DND-41 (cell line): ENCODE measurements around the gene SYNM.

ENCODE experiments used
- ATAC-seq: fragments of 200-7000 bp; cut with Tn5 transposase; 3 replicates; pipeline ENCODE4 v1.9.1; 2021; ENCODE audit warnings: low read depth; ENCODE audit not compliant: insufficient read depth
- DNase-seq: peaks from one replicate; pipeline ENCODE4 v3.0.0-alpha.2; 2020
- H2AFZ ChIP-seq: 2 replicates; pipeline ENCODE4 v1.6.0; 2012; ENCODE audit warnings: low read depth, low read length
- H3K27ac ChIP-seq: 2 replicates; pipeline ENCODE4 v1.5.1; 2012; ENCODE audit warnings: low read length, inconsistent platforms
- H3K27me3 ChIP-seq: fragments of 200-600 bp; sonication (generic); 2 replicates; pipeline ENCODE4 v1.6.0; 2012; ENCODE audit warnings: low read length, mild to moderate bottlenecking, inconsistent platforms; ENCODE audit not compliant: insufficient read depth, poor library complexity
- H3K36me3 ChIP-seq: 2 replicates; pipeline ENCODE4 v1.5.1; 2012; ENCODE audit warnings: low read length, inconsistent platforms; ENCODE audit not compliant: insufficient read depth
- H3K4me1 ChIP-seq: 2 replicates; pipeline ENCODE4 v1.5.1; 2012; ENCODE audit warnings: mild to moderate bottlenecking, low read length; ENCODE audit not compliant: insufficient read depth
- H3K4me2 ChIP-seq: 2 replicates; pipeline ENCODE4 v1.6.0; 2012; ENCODE audit warnings: mild to moderate bottlenecking, moderate library complexity, low read length, inconsistent platforms; ENCODE audit not compliant: insufficient read depth
- H3K4me3 ChIP-seq, 2 experiments: fragments of 200-600 bp in 1 of 2; shearing (Covaris generic) in 1 of 2; 2 replicates each; pipeline ENCODE4 v1.5.1; 2012 to 2016; ENCODE audit warnings: inconsistent platforms in 2 of 2, low read length in 2 of 2, mild to moderate bottlenecking in 2 of 2, low read depth in 1 of 2, moderate library complexity in 1 of 2
- H3K79me2 ChIP-seq: 2 replicates; pipeline ENCODE4 v1.6.0; 2012; ENCODE audit warnings: low read length, inconsistent platforms; ENCODE audit not compliant: insufficient read depth
- H3K9ac ChIP-seq: 2 replicates; pipeline ENCODE4 v1.6.0; 2012; ENCODE audit warnings: low read depth, mild to moderate bottlenecking, inconsistent platforms, low read length, moderate library complexity
- H3K9me3 ChIP-seq: 2 replicates; pipeline ENCODE4 v1.5.1; 2012; ENCODE audit warnings: low read length, moderate library complexity, mild to moderate bottlenecking, inconsistent platforms; ENCODE audit not compliant: insufficient read depth, severe bottlenecking
- H4K20me1 ChIP-seq: 2 replicates; pipeline ENCODE4 v1.6.0; 2012; ENCODE audit warnings: low read length; ENCODE audit not compliant: insufficient read depth
- EZH2 ChIP-seq: IDR thresholded peaks from 3 replicates; pipeline ENCODE4 v1.6.1; 2012; ENCODE audit warnings: borderline replicate concordance, low read depth, mild to moderate bottlenecking, moderate library complexity, low read length, inconsistent platforms; ENCODE audit not compliant: severe bottlenecking
- TF ChIP-seq, protein P1 (sequence below): IDR thresholded peaks from 2 replicates; pipeline ENCODE4 v1.5.1; 2012; ENCODE audit warnings: borderline replicate concordance, low read length, moderate library complexity, mild to moderate bottlenecking; ENCODE audit not compliant: poor library complexity, severe bottlenecking; ENCODE audit errors: extremely low read depth

The SYNM gene

DNA sequence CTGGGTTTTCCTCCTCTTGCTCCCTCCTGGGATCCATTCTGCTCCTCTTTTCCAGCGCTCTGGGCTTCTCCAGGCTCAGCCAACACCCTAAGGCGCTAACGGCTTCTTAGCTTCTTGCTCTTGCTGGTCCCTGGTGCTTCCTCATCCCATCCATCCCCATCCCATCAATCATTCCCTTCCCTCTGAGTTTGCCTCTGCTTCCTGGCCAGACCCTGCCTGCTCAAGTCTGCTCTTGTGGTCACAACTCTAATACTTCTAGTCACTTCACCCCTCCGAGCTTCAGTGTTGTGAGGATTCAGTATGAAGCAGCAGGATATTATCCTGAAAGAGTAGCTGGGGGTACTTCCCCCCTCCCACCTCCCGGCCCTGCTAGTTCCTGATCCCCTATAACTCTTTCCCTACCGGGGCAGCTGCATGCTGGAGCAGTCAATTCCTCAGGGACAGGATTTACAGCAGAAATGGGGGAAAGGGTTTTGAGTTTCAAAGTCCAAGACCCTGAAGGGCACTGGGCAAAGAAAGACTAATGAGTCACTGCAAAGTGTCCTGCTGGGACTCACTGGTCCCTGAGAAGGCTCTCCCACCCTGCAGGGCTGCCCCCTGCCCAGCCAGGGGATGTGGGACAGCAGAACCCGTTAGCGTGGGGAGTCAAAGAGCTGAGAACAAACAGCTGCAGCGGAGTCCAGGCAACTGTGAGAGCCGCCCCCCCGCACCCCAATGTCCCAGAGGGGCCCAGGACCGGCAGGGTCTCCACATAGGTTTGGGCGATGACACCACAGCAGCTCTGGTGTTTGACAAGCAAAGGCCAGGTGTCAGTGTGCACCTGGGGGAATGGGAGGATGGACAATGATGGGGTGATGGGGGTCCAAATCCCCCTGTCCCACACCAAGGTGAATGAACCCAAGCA, 2.3 kb upstream of the SYNM start:
- Histone ChIP-seq H3K27ac (no peak overlapping the region), H2AFZ (no peak overlapping the region), H3K4me2 (no peak overlapping the region), H3K9me3 (no peaks in the 10 kb centered on the region), H3K27me3 (no peaks in the 10 kb centered on the region), H3K4me1 (peaks cover 10% of the 10 kb centered on the region; the same call in 1 of the 2 replicates), H3K36me3 (no peaks in the 10 kb centered on the region), H3K9ac (no peak overlapping the region), H4K20me1 (no peaks in the 10 kb centered on the region), H3K4me3 (no peak overlapping the region), H3K79me2 (no peaks in the 10 kb centered on the region)
- TF ChIP-seq, protein P1, sequence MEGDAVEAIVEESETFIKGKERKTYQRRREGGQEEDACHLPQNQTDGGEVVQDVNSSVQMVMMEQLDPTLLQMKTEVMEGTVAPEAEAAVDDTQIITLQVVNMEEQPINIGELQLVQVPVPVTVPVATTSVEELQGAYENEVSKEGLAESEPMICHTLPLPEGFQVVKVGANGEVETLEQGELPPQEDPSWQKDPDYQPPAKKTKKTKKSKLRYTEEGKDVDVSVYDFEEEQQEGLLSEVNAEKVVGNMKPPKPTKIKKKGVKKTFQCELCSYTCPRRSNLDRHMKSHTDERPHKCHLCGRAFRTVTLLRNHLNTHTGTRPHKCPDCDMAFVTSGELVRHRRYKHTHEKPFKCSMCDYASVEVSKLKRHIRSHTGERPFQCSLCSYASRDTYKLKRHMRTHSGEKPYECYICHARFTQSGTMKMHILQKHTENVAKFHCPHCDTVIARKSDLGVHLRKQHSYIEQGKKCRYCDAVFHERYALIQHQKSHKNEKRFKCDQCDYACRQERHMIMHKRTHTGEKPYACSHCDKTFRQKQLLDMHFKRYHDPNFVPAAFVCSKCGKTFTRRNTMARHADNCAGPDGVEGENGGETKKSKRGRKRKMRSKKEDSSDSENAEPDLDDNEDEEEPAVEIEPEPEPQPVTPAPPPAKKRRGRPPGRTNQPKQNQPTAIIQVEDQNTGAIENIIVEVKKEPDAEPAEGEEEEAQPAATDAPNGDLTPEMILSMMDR: no peak
- no peak for TF ChIP-seq EZH2
- no peak for DNase-seq
- no peak for ATAC-seq

DNA sequence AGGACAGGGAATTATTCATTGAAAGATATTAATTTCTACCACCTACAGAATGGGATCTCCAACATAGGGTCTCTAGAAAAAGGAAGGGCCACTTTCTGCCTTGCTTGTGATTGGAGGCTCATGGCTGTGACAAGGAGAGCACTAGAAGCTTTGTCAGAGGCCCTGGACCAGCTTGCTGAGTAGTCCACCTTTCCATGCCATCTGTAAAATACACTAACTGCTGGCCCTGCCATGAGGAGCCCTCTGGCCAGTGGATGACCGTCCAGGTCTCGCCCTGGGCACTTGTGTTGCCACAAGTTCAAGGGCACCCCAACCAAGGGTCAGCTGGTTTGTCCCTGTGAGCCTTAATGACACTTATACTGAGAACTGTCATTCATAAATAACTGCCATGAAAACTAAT, 1.6 kb upstream of the SYNM start:
- DNase-seq: no peak

DNA sequence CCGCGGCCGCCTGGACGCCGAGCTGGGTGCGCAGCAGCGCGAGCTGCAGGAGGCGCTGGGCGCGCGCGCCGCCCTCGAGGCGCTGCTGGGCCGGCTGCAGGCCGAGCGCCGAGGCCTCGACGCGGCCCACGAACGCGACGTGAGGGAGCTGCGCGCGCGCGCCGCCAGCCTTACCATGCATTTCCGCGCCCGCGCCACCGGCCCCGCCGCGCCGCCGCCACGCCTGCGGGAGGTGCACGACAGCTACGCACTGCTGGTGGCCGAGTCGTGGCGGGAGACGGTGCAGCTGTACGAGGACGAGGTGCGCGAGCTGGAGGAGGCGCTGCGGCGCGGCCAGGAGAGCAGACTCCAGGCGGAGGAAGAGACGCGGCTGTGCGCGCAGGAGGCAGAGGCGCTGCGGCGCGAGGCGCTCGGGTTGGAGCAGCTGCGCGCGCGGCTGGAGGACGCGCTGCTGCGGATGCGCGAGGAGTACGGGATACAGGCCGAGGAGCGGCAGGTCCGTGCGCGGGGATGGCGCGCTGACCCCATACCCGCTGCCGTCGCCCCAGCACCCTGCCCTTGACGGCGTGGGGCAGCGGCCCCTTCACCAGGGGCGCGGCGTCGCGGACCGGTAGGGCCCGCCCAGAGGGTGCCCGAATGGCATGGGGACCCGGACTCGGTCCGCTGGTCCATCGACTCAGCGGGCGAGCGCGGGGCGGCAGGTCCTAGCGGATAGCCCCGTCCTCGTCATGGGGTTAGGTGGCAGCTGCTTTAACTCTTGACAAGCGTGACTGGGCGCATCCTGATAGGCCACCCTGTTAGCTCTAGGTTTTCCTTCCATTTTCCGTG, 848 bp downstream of the SYNM start:
- no peak overlapping the region for H3K4me3 ChIP-seq
- no peak for DNase-seq

More for the DNA sequence above, 1.6 kb upstream of the SYNM start:
- H3K9ac ChIP-seq: no peak overlapping the region
- no peaks in the 10 kb centered on the region for H3K27me3 ChIP-seq
- TF ChIP-seq, protein P1: no peak
- TF ChIP-seq EZH2: no peak
- no peaks in the 10 kb centered on the region for H3K9me3 ChIP-seq
- peaks cover 12% of the 10 kb centered on the region; the same call in 1 of the 2 replicates for H3K4me1 ChIP-seq
- no peak overlapping the region for H3K4me2 ChIP-seq
- no peak overlapping the region for H3K27ac ChIP-seq
- no peaks in the 10 kb centered on the region for H3K79me2 ChIP-seq
- no peaks in the 10 kb centered on the region for H3K36me3 ChIP-seq
- H2AFZ ChIP-seq: no peak overlapping the region
- no peak for ATAC-seq
- H3K4me3 ChIP-seq: no peak overlapping the region
- no peaks in the 10 kb centered on the region for H4K20me1 ChIP-seq

More for the DNA sequence above, 848 bp downstream of the SYNM start:
- H3K4me1 ChIP-seq: peaks cover 4% of the 10 kb centered on the region; the same call in 1 of the 2 replicates
- no peaks in the 10 kb centered on the region for H3K27me3 ChIP-seq
- H3K9me3 ChIP-seq: no peaks in the 10 kb centered on the region
- H3K4me2 ChIP-seq: no peak overlapping the region
- H3K27ac ChIP-seq: no peak overlapping the region
- H3K9ac ChIP-seq: no peak overlapping the region
- no peak overlapping the region for H2AFZ ChIP-seq
- no peaks in the 10 kb centered on the region for H4K20me1 ChIP-seq
- H3K36me3 ChIP-seq: no peaks in the 10 kb centered on the region
- no peak for ATAC-seq
- no peaks in the 10 kb centered on the region for H3K79me2 ChIP-seq
- TF ChIP-seq EZH2: no peak
- TF ChIP-seq, protein P1: no peak
